K562 (cell line): ENCODE measurements around the gene HPS3. TPM values are rescaled to one million over a fixed set of nuclear protein-coding genes. Genes with fewer than 3 reads are reported as not detected.

ENCODE experiments used
- ARID4B ChIP-seq: sonication (generic); formaldehyde crosslinking; IDR thresholded peaks from 2 replicates; pipeline ENCODE4 v1.8.0; 2022; ENCODE audit warnings: mild to moderate bottlenecking, missing genetic modification reagents
- ASH1L ChIP-seq: fragments of 450-650 bp; IDR thresholded peaks from 2 replicates; pipeline ENCODE4 v1.6.1; 2018; ENCODE audit warnings: borderline replicate concordance, mild to moderate bottlenecking, low read depth; ENCODE audit not compliant: partially characterized antibody
- CBX1 ChIP-seq: sonication (generic); IDR thresholded peaks from 2 replicates; pipeline ENCODE4 v1.6.1; 2016; ENCODE audit warnings: antibody characterized with exemption, low read depth, mild to moderate bottlenecking
- E2F6 ChIP-seq, 2 experiments: IDR thresholded peaks; 2 replicates each; pipeline ENCODE4 v1.6.1; 2011; ENCODE audit warnings: borderline replicate concordance in 1 of 2, control low read depth in 1 of 2, low read depth in 1 of 2, low read length in 1 of 2, mild to moderate bottlenecking in 1 of 2, mixed read lengths in 1 of 2, moderate library complexity in 1 of 2; ENCODE audit not compliant: insufficient read depth in 1 of 2, insufficient read length in 1 of 2, poor library complexity in 1 of 2, severe bottlenecking in 1 of 2; ENCODE audit errors: extremely low read depth in 1 of 2
- GTF2B ChIP-seq: IDR thresholded peaks from 2 replicates; pipeline ENCODE4 v1.6.1; 2011; ENCODE audit not compliant: insufficient read length; ENCODE audit errors: extremely low read depth
- KAT7 ChIP-seq: sonication (generic); formaldehyde crosslinking; IDR thresholded peaks from 2 replicates; pipeline ENCODE4 v1.8.0; 2022; ENCODE audit warnings: missing genetic modification reagents, mild to moderate bottlenecking, borderline replicate concordance
- MAZ ChIP-seq, 2 experiments: fragments of 450-650 bp in 1 of 2; sonication (generic) in 1 of 2; formaldehyde crosslinking; IDR thresholded peaks in 1 of 2; conservative IDR thresholded peaks in 1 of 2; 2 replicates each; pipeline versions ENCODE4 v1.4.0 to v1.5.0; 2020; ENCODE audit warnings: mild to moderate bottlenecking in 1 of 2, missing genetic modification reagents in 1 of 2
- NR4A1 ChIP-seq, 2 experiments: fragments of 250-450 bp in 1 of 2; fragments of 450-650 bp in 1 of 2; sonication (Bioruptor Pico) in 1 of 2; IDR thresholded peaks; 2 replicates each; pipeline versions ENCODE4 v1.4.0 to v1.6.1; 2016 to 2020; ENCODE audit warnings: mild to moderate bottlenecking in 2 of 2, missing compliant biosample characterization in 1 of 2, missing genetic modification characterization in 1 of 2, moderate library complexity in 1 of 2
- RBM39 ChIP-seq: fragments of 200-400 bp; formaldehyde crosslinking; optimal IDR thresholded peaks from 2 replicates; pipeline ENCODE3; 2018; ENCODE audit warnings: low read depth, low read length
- RCOR1 ChIP-seq, 2 experiments: IDR thresholded peaks; 2 replicates each; pipeline ENCODE4 v1.6.1; 2012; ENCODE audit warnings: low read depth in 2 of 2, low read length in 2 of 2, borderline replicate concordance in 1 of 2, improper control_type of control experiment in 1 of 2
- SOX6 ChIP-seq: fragments of 450-650 bp; IDR thresholded peaks from 2 replicates; pipeline ENCODE4 v1.6.1; 2014; ENCODE audit warnings: mild to moderate bottlenecking
- STAG1 ChIP-seq: sonication (generic); formaldehyde crosslinking; IDR thresholded peaks from 2 replicates; pipeline ENCODE4 v1.5.0; 2020; ENCODE audit warnings: missing genetic modification reagents, borderline replicate concordance
- ZNF165 ChIP-seq: fragments of 250-450 bp; sonication (Bioruptor Pico); IDR thresholded peaks from 2 replicates; pipeline ENCODE4 v1.4.0; 2020; ENCODE audit warnings: borderline replicate concordance
- polyA plus RNA-seq, 8 experiments: library from polyadenylated mRNA; depleted of rRNA in 4 of 8; stranded (reverse) in 5 of 8; unstranded in 3 of 8; fragments of >200 nt; fragmentation: Nextera tagmentation in 2 of 8; fragmentation: Illumina TruSeq in 1 of 8; extraction: Ambion mirVana in 2 of 8; extraction: Trizol in 1 of 8; gene quantifications; 2 replicates each; pipeline versions ENCODE4 v1.2.1 to v1.2.3, GENCODE V29; 2011 to 2014; ENCODE audit warnings: inconsistent platforms in 1 of 8, missing spikeins in 1 of 8
- total RNA-seq, 7 experiments: library from RNA; depleted of rRNA in 6 of 7; stranded (reverse); fragments of >200 nt in 6 of 7; fragmentation: Illumina TruSeq in 2 of 7; extraction: Trizol in 2 of 7; gene quantifications; 2 replicates each; pipeline versions ENCODE4 v1.2.1 to v1.2.3, GENCODE V29; 2011 to 2021; ENCODE audit warnings: low replicate concordance in 1 of 7
- TF ChIP-seq, protein P1 (sequence below): fragments of 450-650 bp; IDR thresholded peaks from 2 replicates; pipeline ENCODE4 v1.6.1; 2018; ENCODE audit not compliant: partially characterized antibody

HPS3 gene
- total and polyA plus RNA-seq, 9 of the 15 experiments (the other 6 are each of a cell fraction or from before 2014, with no cell fraction given) = 1.2 to 11.3 (median 7.6) TPM

GRCh38 chr3:149129326-149130205 is at the start of gene HPS3 (continued):
- TF ChIP-seq MAZ (CRISPR knock-in tag; conservative IDR thresholded peaks at IDR 0.05 in 1 of 2, IDR thresholded peaks at IDR 0.05 in 1 of 2) = peak; percentile 77 to 86
- TF ChIP-seq RBM39 = no peak
- 0 out of 2 replicates have a peak, but pooled peaks have one; percentile 23 for TF ChIP-seq NR4A1 (CRISPR knock-in tag; IDR thresholded peaks at IDR 0.05)
- TF ChIP-seq NR4A1 (tag; IDR thresholded peaks at IDR 0.05) = no peak
- TF ChIP-seq SOX6 = peak; percentile 52; the same call in 1 of the 2 replicates
- peak; percentile 72; the same call in 1 of the 2 replicates for TF ChIP-seq ARID4B
- TF ChIP-seq KAT7 (CRISPR knock-in tag) = no peak
- TF ChIP-seq GTF2B = no peak
- TF ChIP-seq, protein P1, sequence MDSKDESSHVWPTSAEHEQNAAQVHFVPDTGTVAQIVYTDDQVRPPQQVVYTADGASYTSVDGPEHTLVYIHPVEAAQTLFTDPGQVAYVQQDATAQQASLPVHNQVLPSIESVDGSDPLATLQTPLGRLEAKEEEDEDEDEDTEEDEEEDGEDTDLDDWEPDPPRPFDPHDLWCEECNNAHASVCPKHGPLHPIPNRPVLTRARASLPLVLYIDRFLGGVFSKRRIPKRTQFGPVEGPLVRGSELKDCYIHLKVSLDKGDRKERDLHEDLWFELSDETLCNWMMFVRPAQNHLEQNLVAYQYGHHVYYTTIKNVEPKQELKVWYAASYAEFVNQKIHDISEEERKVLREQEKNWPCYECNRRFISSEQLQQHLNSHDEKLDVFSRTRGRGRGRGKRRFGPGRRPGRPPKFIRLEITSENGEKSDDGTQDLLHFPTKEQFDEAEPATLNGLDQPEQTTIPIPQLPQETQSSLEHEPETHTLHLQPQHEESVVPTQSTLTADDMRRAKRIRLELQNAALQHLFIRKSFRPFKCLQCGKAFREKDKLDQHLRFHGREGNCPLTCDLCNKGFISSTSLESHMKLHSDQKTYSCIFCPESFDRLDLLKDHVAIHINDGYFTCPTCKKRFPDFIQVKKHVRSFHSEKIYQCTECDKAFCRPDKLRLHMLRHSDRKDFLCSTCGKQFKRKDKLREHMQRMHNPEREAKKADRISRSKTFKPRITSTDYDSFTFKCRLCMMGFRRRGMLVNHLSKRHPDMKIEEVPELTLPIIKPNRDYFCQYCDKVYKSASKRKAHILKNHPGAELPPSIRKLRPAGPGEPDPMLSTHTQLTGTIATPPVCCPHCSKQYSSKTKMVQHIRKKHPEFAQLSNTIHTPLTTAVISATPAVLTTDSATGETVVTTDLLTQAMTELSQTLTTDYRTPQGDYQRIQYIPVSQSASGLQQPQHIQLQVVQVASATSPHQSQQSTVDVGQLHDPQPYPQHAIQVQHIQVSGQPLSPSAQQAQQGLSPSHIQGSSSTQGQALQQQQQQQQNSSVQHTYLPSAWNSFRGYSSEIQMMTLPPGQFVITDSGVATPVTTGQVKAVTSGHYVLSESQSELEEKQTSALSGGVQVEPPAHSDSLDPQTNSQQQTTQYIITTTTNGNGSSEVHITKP = no peak
- TF ChIP-seq CBX1 = peak; percentile 72; the same call in 1 of the 2 replicates
- no peak for TF ChIP-seq ASH1L
- peak in 1 of 2 experiments; percentile 27; a peak in 2 of 4 replicates for TF ChIP-seq RCOR1 (IDR thresholded peaks at IDR 0.05; ENCODE audit: borderline replicate concordance in 1 of 2, low read depth in 2 of 2, low read length in 2 of 2)
- TF ChIP-seq ZNF165 = no peak
- no peak for TF ChIP-seq STAG1 (CRISPR knock-in tag)
- TF ChIP-seq E2F6 (IDR thresholded peaks at IDR 0.05; ENCODE audit: borderline replicate concordance in 1 of 2, extremely low read depth in 1 of 2, insufficient read depth in 1 of 2, insufficient read length in 1 of 2, low read depth in 1 of 2, low read length in 1 of 2, poor library complexity in 1 of 2, severe bottlenecking in 1 of 2) = peak; percentile 79 to 93
